ENCODE results near the gene C19orf25. TPM values are rescaled to one million over a fixed set of nuclear protein-coding genes. Genes with fewer than 3 reads are reported as not detected.

Gene C19orf25
- total and polyA plus RNA-seq, 2 of the 13 experiments (the other 11 are each of a cell fraction or from before 2014, with no cell fraction given) = 14.2 to 32.4 TPM

DNA sequence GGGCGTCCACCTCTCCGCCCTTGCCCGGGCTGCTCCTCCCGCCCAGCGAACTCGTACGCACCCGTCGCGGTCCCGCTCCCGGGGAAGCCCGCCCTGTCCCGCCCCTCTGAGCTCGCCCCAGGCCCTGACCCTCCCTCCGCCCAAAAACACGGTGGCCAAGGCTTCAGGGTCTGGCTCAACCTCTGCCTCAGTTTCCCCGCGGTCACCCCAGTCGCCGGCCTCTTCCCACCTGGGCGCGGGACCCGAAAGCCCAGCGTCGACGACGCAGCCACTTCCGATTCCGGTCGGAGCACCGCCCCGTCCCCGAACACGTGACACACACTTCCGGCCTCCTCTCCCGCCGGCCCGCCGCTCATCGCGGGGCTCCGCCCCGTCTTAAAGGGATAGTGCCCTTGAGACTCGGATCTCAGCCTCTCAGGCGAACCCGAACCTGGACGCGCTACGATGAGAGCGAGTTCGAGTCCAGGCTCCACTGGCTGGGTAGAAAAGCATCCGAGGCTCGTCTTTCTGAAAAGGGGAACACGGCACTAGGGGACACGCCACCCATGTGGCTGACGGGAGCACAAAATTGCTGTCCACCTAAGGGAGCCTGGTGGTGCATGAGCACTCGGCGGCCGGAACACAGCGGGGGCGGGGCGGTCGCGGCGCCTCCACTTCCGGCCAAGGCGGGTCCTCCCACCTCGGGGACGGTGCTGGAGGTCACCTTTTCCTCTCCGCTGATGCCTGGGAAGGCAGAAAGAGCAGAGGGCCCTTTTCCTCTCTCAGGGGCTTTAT, at the start of gene C19orf25 (continued):
- TF ChIP-seq, protein P1, sequence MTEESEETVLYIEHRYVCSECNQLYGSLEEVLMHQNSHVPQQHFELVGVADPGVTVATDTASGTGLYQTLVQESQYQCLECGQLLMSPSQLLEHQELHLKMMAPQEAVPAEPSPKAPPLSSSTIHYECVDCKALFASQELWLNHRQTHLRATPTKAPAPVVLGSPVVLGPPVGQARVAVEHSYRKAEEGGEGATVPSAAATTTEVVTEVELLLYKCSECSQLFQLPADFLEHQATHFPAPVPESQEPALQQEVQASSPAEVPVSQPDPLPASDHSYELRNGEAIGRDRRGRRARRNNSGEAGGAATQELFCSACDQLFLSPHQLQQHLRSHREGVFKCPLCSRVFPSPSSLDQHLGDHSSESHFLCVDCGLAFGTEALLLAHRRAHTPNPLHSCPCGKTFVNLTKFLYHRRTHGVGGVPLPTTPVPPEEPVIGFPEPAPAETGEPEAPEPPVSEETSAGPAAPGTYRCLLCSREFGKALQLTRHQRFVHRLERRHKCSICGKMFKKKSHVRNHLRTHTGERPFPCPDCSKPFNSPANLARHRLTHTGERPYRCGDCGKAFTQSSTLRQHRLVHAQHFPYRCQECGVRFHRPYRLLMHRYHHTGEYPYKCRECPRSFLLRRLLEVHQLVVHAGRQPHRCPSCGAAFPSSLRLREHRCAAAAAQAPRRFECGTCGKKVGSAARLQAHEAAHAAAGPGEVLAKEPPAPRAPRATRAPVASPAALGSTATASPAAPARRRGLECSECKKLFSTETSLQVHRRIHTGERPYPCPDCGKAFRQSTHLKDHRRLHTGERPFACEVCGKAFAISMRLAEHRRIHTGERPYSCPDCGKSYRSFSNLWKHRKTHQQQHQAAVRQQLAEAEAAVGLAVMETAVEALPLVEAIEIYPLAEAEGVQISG (CRISPR knock-in tag; IDR thresholded peaks at IDR 0.05) = peak; percentile 84
- peak; percentile 67; the same call in 1 of the 2 replicates for TF ChIP-seq TBX2 (CRISPR knock-in tag; IDR thresholded peaks at IDR 0.05; ENCODE audit: borderline replicate concordance)
- peak; percentile 92 for TF ChIP-seq SP4 (CRISPR knock-in tag; IDR thresholded peaks at IDR 0.05)
- TF ChIP-seq ZNF777 (CRISPR knock-in tag; IDR thresholded peaks at IDR 0.05) = peak; percentile 65
- no peak for TF ChIP-seq ARNT (IDR thresholded peaks at IDR 0.05)
- no peak for TF ChIP-seq ZBTB44 (CRISPR knock-in tag; IDR thresholded peaks at IDR 0.05)
- no peak for TF ChIP-seq AGO2 (optimal IDR thresholded peaks at IDR 0.05; ENCODE audit: low read depth, low read length)
- TF ChIP-seq, protein P2, sequence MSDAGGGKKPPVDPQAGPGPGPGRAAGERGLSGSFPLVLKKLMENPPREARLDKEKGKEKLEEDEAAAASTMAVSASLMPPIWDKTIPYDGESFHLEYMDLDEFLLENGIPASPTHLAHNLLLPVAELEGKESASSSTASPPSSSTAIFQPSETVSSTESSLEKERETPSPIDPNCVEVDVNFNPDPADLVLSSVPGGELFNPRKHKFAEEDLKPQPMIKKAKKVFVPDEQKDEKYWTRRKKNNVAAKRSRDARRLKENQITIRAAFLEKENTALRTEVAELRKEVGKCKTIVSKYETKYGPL (CRISPR knock-in tag; IDR thresholded peaks at IDR 0.05) = no peak
- peak; percentile 94 for TF ChIP-seq ETV5 (CRISPR knock-in tag; IDR thresholded peaks at IDR 0.05; ENCODE audit: borderline replicate concordance)
- peak; percentile 38; the same call in 1 of the 2 replicates for TF ChIP-seq ATF2 (CRISPR knock-in tag; IDR thresholded peaks at IDR 0.05)
- TF ChIP-seq WIZ (CRISPR knock-in tag; IDR thresholded peaks at IDR 0.05) = 0 out of 2 replicates have a peak, but pooled peaks have one; percentile 34
- TF ChIP-seq NFKB2 (CRISPR knock-in tag; IDR thresholded peaks at IDR 0.05; ENCODE audit: borderline replicate concordance) = no peak; the same call in 1 of the 2 replicates
- 0 out of 2 replicates have a peak, but pooled peaks have one; percentile 40 for TF ChIP-seq CCDC6 (CRISPR knock-in tag; IDR thresholded peaks at IDR 0.05)
- TF ChIP-seq ARID2 (CRISPR knock-in tag; IDR thresholded peaks at IDR 0.05; ENCODE audit: borderline replicate concordance) = peak; percentile 25; the same call in 1 of the 2 replicates
- peak; percentile 13; the same call in 1 of the 2 replicates for TF ChIP-seq FOSL2 (CRISPR knock-in tag; IDR thresholded peaks at IDR 0.05)
- TF ChIP-seq NAIF1 (CRISPR knock-in tag; IDR thresholded peaks at IDR 0.05; ENCODE audit: borderline replicate concordance) = peak; percentile 76; the same call in 1 of the 2 replicates
- TF ChIP-seq ZNF44 (CRISPR knock-in tag; IDR thresholded peaks at IDR 0.05) = no peak
- TF ChIP-seq ZNF431 (CRISPR knock-in tag; IDR thresholded peaks at IDR 0.05; ENCODE audit: borderline replicate concordance, low read depth) = peak; percentile 86; the same call in 1 of the 2 replicates
- peak; percentile 82 for TF ChIP-seq YEATS2 (CRISPR knock-in tag; IDR thresholded peaks at IDR 0.05; ENCODE audit: borderline replicate concordance)
- no peak for TF ChIP-seq IKZF4 (CRISPR knock-in tag; IDR thresholded peaks at IDR 0.05; ENCODE audit: borderline replicate concordance, low read depth, not compliant biosample characterization)
- no peak for TF ChIP-seq GRHL1 (CRISPR knock-in tag; conservative IDR thresholded peaks at IDR 0.05)
